Activated CD8-positive, alpha-beta memory T cell treated with anti-CD3 and anti-CD28 coated beads, Interleukin-2, amount 50 U/mL, for 24 hours (primary cell): Measurements from ENCODE around the gene SYK.
"Not testable (repeated sequence)": the region's sequence is repeated elsewhere in the genome, so short reads cannot be mapped to it uniquely, and the experiment has no call there.

Source experiments
- DNase-seq: peaks from one replicate; pipeline ENCODE4 v3.0.0-alpha.2; 2020; ENCODE audit errors: extremely low read depth

The SYK gene

DNA sequence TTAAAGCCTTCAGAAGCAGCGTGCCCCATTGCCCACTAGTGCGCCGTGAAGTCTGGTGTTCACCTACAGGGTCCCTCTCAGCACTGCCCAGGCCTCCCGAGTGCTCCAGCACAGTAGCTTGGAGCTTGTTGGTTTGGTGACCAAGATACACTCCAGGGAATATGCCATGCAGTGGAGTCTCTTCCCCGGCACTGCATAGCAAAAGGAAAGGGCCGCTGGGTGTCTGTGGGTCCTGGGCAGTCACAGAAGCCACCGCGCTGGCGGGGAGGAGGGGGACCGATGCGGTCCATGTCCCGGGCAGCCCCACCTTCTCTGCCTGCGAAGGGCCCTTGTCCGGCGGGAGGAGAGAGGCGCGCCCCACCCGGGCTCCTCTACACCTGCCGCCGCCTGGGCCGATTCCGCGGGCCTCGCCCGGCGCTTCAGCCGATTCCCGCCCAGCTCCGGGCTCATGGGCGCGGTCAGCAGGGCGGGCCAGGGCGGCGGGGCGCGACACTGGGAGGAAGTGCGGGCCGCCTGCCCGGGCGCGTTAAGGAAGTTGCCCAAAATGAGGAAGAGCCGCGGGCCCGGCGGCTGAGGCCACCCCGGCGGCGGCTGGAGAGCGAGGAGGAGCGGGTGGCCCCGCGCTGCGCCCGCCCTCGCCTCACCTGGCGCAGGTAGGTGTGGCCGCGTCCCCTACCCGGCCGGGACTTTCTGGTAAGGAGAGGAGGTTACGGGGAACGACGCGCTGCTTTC is at the start of gene SYK:
Gene SYK, plus strand, starts transcription at position 579 of the 732 bp plus-strand sequence. CDS start 42,080 bp downstream, outside the sequence.
- no peak for DNase-seq

DNA sequence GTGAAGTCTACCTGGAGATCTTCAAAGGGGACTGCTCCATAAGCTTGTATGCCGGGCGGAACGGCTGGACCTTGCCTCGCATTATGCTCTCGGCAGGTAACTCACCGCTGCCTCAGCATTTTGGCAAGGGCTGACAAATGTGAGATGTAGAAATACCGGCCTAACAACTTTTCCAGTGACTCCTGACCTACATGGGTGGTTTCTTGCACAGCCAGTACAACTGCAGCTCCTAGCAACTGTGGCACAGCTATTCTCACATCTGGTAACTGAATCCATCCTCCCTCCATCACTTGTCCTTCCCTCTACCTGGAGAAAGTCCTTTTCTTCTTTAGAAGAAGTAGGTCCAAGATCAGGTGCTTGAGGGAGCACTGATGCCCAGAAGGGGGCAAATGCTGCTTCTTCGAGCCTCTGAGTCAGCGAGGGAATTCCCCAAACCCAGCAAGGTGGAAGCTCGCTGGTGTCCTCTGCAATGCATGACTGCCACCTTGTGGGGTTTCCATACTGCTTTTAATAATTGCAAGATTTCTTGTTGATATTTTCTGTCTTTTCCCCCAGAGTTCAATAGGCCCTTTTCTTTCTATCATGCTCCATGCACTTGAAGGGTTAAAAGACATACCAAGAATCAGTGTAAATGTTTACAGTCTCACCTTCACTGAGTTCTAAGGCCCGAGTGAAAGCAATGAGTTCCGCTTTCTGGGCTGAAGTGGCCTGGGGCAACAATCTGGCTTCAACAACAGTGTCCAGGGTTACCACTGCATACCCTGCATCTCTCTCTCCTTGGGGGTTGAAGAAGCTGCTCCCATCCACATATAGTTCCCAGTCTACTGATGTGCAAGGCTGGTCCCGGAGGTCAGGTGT is 45.9 kb upstream of the SYK start:
- peak; percentile 44 for DNase-seq

DNA sequence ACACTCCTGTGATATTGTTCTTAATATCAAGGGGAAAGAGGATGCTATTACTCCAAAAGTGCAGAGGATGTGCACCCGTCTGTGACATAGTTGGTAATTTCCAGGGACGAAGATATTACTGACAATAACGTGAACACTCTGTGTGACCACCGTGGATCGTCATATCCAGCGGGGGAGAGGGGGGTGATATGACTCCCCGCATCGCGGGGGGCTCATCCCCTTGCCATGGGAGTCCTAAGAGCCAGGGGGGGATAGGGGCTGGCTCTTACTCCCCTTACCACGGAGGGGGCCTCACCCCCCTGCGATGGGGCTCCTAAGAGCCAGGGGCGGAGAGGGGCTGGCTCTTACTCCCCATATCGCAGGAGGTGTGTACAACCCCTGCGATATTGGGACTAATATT is 41.0 kb upstream of the SYK start:
- not testable (repeated sequence) for DNase-seq

- DNase-seq, result no peak
These were observed 34.9 kb upstream of the SYK start for GRCh38 chr9:90766731-90767130.

DNA sequence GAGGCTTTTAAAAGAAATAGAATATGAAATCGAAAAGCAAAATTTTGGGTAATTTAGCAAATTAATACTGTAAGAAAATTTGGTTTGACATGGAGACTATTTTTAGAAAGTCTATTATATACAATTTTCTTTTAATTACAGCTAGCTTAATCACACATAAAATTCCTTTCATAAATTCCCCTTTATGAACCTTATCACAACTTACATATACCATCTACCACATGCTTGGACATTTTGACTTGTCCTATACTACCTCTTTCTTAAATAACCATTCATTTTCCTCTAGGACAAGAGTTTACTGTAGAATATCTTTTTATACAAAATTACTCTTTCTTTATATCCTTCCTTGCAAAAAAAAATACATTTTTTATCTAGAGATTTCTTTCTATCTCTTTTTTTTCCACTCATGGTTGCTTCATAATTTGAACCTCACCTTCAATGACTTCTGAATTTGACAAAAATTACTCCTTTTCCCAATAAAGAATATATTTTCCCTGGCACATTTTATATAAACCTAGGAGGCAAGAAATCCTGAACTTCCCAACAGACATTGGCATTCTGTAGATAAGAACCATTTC is 34.0 kb upstream of the SYK start:
- no peak for DNase-seq

DNA sequence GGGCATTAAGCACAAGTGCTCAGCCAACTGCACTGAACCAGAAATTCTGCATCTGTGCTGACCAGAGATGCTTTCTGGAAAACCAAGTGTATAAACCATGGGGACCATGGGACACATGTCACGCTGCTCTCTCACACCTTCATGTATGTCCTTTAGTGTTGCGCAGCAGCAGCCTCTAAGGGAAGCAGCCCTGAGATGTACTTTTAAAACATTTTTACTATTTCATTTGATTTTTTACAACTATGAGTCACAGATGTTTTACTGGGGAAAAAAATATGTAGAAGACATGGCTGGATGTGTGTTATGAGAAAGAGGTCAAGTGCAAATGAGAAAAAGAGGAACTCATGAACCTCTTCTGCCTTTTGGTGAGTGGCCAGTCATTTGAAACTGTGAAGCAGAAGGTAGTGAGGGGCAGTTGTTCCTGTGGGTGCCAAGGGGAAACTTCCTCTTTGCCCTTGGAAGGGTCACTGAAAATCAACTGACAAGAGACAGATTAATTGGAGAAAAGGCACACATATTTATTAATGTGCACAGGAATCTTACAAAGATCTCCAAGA is 31.4 kb upstream of the SYK start:
- no peak for DNase-seq

- DNase-seq, result no peak
These were observed 30.7 kb upstream of the SYK start for GRCh38 chr9:90770927-90771326.

GRCh38 chr9:90772386-90772785 is 29.2 kb upstream of the SYK start:
- DNase-seq, result no peak

DNA sequence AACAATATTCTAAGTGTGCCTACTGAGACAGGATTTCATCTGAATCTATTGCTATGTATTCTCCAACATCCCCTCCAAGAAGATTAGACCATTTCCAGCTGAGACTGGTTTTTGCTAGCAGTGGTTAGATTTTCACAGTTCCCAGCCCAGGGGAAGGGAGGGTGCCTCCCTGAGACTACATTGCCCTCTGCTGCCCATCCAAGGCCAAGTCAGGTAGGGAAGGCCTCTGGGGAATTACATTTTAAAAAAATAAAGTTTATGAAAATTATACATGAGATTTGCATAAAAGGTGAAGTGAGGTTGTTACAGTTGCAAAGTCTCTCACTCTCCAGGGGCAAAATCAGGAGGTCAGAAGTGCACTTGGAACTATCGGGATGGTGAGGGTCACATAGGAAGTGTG is 28.0 kb upstream of the SYK start:
- DNase-seq, result no peak

GRCh38 chr9:90774071-90774470 is 27.5 kb upstream of the SYK start:
- DNase-seq, result no peak

DNA sequence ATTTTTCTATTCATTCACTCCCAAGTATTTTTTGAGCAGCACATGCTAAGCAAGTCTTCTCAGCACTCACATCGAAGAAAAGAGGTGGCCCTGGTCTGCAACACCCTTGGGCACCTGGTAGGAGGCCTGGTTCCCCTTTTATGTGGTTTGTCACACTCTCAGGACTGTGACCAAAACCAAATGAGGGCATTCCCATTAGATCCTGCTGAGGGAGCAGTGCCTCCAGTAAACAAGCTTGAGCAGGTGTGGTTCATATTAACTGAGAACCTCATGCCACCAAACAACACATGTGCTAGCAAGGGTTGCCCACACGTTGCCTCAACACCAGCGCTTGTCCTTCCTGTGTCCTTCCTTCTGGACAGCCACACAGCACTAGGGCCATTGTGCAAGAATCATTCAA is 26.9 kb upstream of the SYK start:
- no peak for DNase-seq

GRCh38 chr9:90775657-90776056 is 26.0 kb upstream of the SYK start:
- DNase-seq, result no peak

DNA sequence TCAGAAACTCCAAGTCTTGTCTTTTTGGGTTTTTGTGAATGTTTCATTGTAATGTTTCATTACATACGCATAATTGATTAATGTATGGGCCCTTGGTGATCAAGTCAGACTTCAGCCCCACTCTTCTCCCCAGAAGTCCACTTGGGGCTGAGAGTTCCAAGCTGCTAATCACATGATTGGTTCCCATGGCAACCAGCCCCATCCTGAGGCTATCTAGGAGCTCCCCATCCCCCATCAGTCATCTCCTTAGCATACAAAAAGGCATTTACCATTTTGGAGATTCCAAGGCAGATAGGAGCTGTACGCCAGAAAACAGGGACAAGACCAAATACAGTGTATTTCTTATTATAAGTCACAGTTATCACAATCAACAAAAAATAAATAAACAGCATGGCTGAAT is 22.9 kb upstream of the SYK start:
- DNase-seq, result no peak

DNA sequence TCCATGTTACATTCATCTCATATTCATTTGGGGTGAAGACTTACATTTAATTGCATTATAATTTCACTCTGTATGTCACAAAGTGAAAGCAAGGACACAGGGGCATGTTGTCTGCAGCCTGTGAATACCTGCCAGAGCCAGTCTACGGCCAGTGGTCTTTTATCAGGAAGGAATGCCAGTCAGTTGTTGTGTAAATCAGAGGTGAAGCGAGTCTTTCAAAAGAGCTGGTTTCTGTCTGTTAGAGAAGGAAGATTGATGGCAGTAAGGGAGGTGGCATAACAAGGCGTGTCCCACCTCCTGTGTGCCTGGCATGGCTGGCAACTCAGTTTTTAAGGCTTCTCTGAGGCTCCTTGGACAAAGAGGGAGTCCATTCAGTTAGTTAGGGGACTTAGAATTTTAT is 18.1 kb upstream of the SYK start:
- no peak for DNase-seq

DNA sequence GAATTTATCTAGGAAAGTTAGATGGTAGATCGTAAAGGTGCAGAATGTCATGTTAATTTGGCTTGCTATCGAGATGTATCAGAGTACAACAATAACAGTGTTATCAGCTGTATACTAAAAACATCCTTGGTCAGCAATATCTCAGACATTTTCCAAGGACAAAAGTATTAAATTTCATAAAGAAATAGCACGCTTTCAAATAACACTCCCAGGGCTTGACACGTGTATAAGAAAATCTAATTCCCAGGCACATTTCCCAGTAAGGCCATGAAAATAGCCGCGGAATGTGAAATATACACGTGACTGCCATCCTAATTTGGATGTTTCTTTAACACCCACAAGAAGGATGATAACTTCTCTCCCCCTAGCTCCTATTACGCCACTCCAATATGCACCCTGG is 17.7 kb upstream of the SYK start:
- no peak for DNase-seq

GRCh38 chr9:90787771-90788460 is 13.7 kb upstream of the SYK start:
- DNase-seq, result no peak

GRCh38 chr9:90788527-90788926 is 13.1 kb upstream of the SYK start:
- not testable (repeated sequence) for DNase-seq

- DNase-seq, result no peak
These were observed 12.2 kb upstream of the SYK start for GRCh38 chr9:90789408-90789807.

DNA sequence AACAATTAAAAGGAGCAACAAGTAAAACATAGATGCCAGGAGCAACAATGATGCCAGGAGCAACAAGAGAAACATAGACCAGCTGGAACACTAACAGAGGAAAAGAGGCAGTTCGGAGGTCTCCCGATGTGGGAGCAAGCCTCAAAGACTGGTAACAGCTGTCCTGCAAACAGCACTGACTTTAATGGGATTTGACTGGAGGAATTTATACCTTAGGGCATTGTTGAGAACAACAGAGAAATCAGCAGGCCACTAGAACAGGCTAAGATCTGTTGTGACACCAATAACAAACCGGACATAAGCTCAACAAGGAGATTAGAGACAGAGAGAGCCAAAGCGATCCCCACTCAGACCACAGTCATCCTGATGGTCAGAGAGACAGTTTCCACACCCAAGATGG is 11.8 kb upstream of the SYK start:
- no peak for DNase-seq

- DNase-seq, result not testable (repeated sequence)
These were observed 8.6 kb upstream of the SYK start for GRCh38 chr9:90793024-90793423.

- no peak for DNase-seq
These were observed 7.9 kb upstream of the SYK start for GRCh38 chr9:90793729-90794128.

GRCh38 chr9:90795084-90795483 is 6.5 kb upstream of the SYK start:
- DNase-seq, result no peak
